M059J (cell line): ENCODE results near the gene POLD4. TPM values are rescaled to one million over a fixed set of nuclear protein-coding genes. Genes with fewer than 3 reads are reported as not detected.
"Not testable (repeated sequence)": the region's sequence is repeated elsewhere in the genome, so short reads cannot be mapped to it uniquely, and the experiment has no call there.

Experiments
- DNase-seq: peaks from one replicate; pipeline ENCODE4 v3.0.0-alpha.2; 2012; ENCODE audit warnings: low read depth
- total RNA-seq: library from RNA; depleted of rRNA; stranded (reverse); fragments of >200 nt; shearing (Covaris generic); gene quantifications from 2 replicates; pipeline ENCODE4 v1.2.3, GENCODE V29; 2014

POLD4 gene
- total RNA-seq, 1 experiment from 2014 or later, result 127 TPM

DNA sequence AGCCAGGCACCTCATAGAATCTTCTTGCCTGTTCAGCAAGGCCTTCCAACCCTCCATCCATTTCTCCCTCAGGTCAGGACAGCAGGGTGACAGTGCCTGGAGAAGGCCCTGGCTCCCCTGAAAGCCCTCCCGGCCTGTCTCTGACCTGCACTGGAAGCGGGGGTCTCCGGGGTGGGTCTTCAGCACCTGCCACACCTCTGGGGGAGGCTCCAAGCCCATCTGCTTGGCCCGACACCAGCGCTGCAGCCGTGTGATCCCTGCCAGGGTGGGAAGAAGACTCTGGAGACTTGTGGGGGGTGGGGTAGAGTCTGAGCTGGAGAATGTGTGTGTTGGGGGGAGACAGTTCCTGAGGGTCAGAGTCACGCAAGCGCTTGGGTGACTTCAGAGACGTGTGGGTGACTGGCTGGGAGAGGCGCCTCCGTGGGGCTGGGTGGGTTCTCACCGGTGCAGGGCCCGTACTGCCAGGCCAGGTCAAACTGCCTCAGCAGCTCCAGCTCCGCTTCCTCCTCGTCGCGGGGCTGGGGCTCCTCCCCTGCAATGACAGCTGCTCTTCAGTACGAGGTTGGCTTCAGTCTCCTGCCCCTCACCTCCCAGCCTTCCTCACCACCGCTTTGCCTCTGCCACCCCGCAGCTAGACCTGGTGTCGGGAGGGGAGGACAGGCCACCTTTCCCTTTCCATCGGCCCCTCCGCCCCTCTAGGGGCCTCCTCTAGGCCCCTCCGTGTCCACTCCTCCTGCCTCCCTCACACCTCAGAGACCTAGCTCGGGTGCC, 615 bp downstream of the POLD4 start:
- no peak for DNase-seq

DNA sequence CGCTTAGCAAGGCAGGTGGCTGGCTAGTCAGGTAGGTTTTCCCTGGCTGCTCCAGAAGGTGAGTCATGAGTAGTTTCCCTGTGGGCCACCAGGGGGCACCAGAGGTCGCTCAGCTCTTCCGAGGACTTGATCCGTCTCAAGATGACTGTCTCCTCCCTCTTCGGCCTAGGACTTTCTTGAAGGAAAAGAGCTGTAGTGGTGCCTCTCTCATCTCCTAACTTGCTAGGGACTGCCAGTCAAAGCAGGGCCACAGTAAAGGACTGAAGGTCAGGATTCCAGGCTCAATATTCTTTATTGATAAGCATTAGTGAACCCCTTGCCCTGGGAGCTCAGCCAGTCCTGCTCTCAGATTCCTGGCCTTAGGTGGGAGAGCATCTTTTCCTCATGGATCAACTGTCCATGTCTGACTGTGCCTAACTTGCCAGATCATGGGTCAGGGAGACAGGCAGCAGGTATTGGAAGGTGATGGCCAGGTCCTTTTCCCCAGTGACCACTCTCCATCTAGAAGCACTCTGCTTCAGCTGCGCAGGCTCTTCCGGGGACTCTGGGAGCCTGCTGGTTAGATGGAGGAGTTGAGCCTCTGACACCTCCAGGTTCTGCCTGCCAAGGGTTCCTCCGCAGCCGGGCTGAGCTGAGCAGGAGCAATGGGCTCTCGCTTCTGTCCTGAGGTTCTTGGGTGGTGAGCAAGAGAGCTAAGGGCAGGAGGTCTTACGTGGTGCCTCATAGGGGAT, 1.9 kb downstream of the POLD4 start:
- DNase-seq, result peak; percentile 81

DNA sequence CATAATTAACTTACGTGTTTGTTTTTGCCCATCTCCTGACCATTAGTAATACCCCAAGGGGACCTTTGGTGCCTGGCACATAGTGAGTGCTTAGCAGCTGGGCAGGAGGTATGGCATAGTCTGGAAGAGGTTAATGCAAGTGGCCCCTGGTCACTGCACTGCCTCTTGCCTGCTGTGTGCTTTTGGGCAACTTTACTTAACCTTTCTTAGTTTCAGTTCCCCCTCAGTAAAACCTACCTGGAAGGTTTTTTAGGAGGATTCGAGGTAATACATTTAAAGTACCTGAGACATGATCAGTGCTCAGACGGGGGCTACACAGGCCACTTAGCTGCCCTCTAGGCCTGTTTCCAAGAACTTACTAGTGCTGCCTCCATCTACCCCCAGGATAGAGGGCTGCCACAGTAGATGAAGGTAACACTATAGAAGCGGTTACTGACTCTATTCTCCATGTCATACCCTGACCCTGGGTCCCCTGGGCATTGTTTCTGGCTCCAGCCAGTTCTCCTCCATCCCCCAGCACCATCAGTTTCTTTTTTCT, 3.3 kb downstream of the POLD4 start:
- DNase-seq, result no peak

DNA sequence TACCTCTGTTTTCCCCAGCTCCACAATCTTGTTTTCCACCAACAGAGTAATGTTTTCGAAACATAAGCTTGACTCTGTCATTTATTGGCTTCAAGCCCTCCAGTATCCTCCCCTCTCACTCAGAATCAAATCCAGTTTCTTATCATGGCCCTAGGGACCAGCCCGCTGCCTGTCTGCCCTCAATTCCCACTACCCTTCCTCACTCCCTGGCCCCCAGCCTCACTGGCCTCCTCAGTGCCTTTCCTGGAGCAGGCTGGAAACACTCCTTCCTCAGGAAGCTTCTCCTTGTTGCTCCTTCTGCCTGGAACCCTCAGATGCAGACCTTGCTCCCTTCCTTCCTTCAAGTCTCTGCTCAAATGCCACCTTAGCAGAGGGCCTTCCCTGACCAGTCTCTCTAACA, 3.9 kb downstream of the POLD4 start:
- DNase-seq, result no peak

DNA sequence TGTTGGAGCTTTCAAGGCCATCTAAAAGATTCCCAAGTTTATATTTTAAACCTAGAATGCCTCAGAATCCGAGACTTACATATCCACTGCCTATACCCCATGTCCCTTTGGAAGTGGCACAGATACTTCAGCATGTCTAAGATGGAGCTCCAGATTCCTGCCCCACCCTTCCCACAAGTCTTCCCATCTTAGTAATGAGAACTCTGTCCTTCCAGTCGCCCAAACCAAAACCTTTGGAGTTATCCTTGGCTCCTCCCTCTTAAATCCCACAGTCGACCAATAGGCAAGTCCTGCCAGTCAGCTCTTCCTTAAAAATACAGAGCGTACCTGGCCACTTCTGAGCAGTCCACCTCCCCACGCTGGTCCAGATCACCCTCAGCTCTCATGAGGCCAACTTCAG, 4.3 kb downstream of the POLD4 start:
- no peak for DNase-seq

DNA sequence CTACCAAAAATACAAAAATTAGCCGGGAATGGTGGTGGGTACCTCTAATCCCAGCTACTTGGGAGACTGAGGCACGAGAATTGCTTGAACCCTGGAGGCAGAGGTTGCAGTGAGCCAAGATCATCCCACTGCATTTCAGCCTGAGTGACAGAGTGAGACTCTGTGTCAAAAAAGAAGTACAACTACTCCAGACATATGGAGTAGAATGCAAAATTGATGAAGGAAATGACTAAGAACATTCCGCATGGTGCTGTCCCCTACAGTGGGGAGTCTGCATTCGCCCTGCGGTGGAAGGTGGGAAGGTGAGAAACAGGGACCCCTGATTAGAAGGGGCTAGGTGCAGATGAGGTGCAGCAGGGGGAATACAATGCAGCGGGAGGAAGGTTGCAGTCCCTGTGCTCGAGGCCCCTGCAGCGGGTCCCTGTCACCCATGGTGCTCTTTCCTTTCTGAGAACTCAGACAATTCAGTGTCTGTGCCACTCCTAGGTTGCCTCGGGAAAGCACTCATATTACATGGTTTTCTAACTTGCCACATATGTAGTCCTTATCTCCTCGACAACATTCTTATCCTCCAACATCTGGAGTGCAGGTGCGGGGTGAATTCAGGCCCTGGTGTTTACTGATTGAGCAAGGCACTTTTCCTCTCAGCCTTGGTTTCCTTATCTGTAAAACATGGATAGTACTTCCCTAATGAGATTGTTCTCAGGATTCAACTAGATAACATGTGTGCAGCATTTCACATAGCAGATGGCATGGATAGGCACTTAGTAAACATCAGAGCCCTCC, 5.2 kb downstream of the POLD4 start:
- no peak for DNase-seq

DNA sequence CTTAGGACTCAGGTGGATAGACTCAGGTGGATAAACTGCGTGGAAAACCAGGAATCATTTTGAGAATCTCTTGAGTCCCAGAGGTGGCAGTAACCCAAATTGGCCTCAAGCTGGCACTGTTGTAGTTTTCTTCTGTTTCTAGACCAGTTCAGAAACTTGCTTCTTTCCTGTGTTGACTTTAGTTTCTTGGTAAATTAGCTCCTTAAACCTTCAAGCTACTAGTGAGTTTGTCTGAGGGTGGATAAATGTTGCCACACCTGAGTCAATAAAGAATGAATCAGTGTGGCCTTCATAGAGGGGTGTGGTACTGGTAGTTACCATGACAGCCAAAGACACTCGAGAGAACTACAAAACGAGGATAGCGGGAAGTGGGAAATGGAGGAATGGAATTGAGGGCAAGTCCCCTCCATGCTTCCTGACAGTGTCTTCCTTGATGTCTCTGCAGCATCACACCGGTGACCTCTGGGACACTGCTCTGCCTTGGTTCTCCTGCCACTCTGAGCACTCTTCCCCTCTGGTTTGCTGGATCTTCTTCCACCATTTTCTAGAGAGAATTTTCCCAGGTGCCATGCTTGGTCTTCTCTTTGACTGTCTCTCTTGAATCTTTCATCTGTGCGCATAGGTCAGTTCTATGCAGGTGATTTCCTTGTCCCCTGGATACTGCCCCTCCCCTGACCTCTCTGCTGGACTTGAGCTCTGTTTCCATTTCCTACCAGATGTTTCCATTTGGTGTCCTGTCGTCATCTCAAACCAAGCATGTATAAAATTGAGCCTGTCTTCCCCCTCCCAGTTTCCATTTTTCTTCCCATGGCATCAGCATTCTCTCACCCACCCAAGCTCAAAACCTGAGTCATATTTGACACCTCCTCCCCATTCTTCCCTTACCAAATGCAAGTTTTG, 7.2 kb downstream of the POLD4 start:
- DNase-seq, result peak; percentile 62

DNA sequence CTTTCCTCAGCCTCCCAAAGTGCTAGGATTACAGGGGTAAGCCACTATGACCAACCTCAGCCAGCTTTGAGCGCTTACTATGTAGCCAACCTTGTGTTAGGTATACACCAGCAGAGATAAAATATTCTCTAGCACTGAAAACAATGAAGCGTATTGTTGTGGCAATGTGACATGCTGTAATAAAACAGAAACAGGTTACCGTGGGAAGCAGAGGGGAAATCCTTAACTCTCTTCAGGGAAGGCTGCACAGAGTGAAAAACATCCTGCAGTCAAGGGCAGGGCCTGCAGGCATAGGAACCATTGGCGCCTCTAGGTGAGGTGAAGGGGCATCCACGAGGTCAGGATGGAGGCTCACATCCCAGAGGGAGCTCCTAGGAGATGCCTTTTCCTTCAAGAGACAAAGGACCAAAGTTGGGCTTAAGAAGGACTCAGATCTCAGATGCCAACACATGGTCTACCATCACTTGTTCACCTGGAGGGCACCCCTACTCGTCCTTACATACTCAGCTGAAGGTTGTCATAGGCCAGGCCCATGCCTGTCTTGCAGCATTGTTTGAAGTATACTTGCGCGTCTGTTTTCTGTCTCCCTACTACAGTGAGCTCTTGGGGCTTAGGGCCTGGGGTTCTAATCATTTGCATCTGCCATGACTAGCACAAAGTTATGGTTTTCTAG, 8.0 kb downstream of the POLD4 start:
- DNase-seq, result no peak

DNA sequence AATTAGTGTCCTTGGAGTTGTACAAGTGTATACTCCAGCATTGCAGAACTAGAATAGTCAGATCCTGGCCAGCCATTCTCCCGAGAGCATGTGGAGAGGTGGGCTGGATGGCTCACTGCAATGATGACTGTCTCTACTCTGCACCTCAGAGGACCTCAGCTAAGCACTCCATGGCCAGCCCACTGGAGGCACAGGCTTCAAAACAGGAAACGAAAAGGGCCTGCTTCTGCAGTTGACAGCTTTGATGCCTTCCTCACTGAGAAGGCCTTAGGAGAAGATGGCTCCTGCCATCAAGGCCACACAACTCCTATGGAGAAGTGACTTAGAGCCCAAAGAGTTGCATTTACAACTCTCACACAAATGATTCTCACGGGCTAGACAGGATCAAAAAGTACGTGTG, 9.1 kb downstream of the POLD4 start:
- DNase-seq, result no peak

DNA sequence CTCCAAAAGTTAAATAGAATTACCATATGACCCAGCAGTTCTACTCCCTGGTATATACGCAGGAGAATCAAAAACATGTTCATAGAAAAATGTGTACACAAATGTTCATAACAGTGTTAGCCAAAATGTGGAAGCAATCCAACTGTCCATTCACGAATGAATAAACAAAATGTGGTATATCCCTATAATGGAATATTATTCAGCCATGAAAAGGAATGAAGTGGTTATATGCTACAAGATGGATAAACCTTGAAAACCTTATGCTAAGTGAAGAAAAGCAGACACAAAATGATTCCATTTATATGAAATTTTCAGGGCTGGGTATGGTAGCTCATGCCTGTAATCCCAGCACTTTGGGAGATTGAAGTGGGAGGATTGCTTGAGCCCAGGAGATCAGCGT, 16.1 kb downstream of the POLD4 start:
- DNase-seq, result no peak

DNA sequence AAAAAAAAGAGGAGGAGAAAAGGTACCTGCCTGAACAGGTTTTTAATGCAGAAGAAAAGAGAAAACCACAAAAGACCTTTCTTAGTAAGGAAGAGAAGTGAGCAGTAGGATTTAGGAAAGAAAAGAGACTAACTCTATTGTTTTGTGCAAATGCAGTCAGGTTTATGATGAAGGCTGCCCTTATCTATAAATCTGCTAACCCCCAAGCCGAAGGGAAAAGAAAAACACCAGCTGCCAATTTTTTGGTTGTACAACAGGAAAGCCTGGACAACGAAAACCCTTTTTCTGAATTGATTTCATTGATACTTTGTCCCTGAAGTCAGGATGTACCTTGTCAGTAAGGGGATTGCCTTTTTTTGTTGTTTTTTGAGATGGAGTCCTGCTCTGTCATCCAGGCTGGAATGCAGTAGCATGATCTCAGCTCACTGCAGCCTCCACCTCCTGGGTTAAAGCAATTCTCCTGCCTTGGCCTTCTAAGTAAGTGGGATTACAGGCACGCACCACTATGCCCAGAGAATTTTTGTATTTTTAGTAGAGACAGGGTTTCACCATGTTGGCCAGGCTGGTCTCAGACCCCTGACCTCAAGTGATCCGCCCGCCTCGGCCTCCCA, 21.2 kb downstream of the POLD4 start:
- no peak for DNase-seq

DNA sequence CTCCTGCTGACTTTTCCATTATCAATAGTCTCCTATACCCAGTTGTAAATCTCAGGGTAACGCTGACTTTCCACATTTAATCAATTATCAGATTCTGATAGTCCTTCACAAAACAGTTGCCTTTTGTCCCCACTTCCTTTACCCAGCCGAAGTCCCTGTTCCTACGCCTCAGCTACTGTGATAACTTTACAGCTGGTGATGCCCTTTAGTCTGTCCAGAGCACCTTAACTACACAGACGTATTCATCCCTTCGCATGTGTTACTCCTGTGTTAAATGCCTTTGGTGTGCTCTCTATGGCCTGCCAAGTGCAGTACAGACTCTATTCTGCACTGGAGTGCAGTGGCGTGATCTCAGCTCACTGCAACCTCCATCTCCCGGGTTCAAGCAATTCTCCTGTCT, 29.8 kb downstream of the POLD4 start:
- no peak for DNase-seq

DNA sequence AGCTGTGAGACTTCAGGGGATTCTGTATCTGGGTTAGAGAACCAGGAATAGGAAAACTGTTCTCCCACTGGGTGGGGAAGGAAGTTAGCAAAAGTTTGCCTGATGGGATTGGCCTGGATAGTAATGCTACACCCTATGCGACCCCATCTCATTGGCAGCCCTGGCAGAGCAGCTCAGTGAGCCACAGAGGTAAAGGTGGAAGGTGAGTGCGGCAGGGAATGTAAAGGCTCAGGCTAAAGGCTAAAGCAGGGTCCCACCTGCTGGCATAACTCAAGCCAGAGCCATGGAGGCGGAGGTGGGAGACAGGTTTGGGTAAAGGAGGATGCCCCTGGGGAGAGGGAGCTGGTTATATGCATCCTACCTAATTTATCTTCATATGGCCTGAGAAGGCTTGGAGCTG, 31.3 kb downstream of the POLD4 start:
- DNase-seq, result no peak

DNA sequence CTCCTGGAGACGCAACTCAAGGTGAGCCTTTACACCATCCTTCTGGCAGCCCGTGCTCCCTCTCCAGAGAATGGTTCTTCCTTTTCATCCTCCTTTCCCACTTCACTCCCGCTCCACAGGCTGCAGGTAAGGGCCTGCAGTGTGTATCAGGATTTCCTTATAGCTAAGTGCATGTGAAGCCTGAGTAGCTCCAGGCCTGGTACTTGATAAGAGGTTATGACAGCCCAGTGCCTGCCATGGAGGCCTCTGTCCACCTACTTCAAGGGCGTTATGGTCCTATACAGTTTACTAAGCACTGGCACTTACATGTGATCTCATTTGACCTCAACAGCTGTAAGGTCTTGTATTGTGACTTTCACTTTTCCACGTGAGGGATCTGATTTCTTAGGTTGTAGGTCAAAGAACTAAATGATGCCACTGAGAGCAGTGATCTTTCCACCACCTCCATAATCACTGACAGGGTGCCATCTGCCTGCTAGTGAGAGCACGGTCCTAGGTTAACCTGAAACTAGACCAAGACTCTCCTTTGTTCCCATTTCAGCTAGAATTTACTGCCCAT, 32.0 kb downstream of the POLD4 start:
- no peak for DNase-seq

DNA sequence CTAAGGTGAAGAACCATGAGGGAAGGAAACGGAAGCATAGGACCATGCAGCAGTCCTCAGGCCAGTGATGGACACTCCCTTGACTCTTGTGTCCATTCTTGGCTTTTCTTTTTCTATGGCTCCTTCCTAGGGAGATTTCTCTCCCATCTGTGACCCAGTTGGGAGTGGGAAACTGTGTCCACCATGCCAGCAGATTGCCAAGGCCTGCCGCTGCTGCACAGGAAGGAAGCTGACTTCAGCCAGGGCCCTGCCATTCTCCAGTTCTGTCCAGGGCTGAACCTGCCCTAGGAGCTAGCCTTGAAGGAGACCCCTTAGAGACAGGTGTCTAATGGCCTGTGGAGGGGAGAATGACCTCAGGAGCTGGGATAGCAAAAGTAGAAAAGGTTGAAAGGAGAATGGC, 32.7 kb downstream of the POLD4 start:
- DNase-seq, result no peak

DNA sequence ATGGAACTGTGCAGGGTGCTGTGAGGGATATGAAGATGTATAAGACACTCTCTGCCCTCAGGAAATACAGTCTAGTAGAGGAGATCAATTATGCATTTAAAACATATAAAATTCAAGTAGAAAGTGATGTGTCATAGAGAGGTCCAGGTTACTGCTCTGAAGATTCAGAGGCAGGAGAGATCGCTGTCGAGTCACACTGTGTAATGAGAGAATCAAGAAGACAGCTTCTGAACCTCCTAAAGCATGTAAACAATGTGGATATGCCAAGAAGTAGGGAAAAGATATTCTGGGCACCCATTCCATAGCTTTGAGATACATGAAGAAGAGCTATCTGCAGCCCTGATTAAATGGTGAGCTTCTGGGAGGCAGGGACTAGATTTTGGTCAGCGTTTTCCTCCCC, 33.3 kb downstream of the POLD4 start:
- no peak for DNase-seq

DNA sequence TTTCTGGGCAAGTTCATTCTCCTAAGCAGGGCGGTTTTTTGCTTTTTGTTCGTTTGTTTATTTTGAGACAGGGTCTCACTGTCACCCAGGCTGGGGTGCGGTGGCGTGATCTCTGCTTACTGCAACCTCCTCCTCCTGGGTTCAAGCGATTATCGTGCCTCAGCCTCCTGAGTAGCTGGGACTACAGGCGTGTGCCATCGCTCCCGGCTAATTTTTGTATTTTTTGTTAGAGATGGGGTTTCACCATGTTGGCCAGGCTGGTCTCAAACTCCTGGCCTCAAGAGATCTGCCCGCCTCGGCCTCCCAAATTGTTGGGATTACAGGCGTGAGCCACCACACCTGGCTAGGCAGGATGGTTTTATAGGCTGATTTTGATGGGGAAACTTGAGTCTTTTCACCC, 34.5 kb downstream of the POLD4 start:
- DNase-seq, result not testable (repeated sequence)

DNA sequence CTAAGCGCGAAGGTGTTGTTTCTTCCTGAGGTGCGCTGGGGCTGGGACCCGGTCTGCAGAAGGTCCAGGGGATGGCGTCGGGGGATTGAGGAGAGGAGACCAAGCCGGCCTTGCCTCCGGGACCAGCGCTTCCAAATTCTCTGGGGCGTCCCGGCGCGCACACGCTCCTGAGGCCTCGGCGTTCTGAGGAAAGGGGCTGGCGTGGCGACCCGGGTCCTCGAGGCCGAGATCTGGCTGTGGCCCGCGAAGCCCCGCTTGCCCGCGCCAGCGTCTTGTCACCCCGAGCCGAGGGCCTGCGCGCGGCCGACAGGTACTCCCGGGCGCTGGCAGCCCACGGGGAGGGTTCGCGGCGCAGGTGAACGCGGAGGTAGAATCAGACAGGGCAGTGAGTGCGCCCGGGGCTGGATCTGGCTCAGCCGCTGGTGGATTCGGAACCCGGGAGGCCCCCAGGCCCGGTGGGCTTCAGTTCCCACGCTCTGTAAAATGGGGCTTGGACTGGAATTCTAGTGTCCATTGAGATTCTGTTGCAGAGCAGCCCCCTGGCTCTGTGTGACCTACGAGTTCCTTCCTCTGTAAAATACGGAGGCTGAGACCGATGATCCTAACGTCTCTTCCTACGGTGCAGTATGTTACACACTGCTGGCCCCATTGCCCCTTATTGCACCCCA, 35.3 kb downstream of the POLD4 start:
- DNase-seq, result no peak

DNA sequence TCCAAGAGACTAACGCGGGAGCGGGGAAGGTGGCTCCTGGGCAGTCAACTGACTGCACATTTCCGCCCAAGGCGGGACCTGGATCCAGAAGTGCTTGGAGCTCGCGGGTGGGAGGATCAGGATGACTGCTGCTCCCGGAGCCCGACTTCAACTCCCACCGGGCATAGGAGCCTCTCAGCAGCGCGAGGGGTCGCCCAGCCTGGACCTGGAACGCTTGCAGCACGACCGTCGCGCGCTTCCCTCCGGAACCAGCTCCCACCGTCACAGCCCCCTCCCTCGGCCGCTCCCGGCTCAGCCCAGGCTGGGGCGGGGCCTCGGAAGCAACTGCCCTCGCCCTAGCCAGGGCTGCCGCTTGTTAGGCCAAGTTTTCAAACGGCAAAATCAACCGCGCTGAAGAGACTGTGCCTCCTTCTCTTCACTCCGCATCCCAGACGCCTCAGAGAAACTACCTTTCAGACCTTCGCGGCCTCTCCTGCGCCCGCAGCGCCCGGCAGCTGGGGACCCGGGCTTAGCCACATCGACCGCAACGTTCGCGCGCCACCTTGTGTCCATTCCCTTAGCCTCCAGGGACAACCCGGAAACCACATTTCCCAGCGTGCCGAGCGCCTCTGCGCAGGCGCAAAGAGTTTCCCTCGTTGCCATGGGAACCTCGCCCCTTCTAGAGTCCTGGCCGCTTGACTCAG, 36.0 kb downstream of the POLD4 start:
- DNase-seq, result peak; percentile 96
